NT2/D1 (cell line): ENCODE results near the gene ZNF628.
"Not testable (repeated sequence)": the region's sequence is repeated elsewhere in the genome, so short reads cannot be mapped to it uniquely, and the experiment has no call there.

Experiments used
- DNase-seq: peaks from one replicate; pipeline ENCODE4 v3.0.0-alpha.2; 2011; ENCODE audit warnings: low read depth, low spot score
- H3K27me3 ChIP-seq: 2 replicates; pipeline ENCODE4 v1.6.0; 2011; ENCODE audit warnings: mild to moderate bottlenecking; ENCODE audit not compliant: insufficient read length, insufficient read depth
- H3K36me3 ChIP-seq: 2 replicates; pipeline ENCODE4 v1.6.1; 2011; ENCODE audit warnings: mild to moderate bottlenecking, low read length, mixed read lengths; ENCODE audit not compliant: insufficient read depth, insufficient read length
- H3K4me1 ChIP-seq: 2 replicates; pipeline ENCODE4 v1.5.1; 2011; ENCODE audit not compliant: insufficient read depth, insufficient read length
- H3K4me3 ChIP-seq: 2 replicates; pipeline ENCODE4 v1.5.1; 2011; ENCODE audit warnings: low read depth; ENCODE audit not compliant: insufficient read length
- H3K9ac ChIP-seq: 2 replicates; pipeline ENCODE4 v1.6.0; 2011; ENCODE audit warnings: low read depth; ENCODE audit not compliant: insufficient read length
- H3K9me3 ChIP-seq: 2 replicates; pipeline ENCODE4 v1.5.1; 2011; ENCODE audit warnings: mild to moderate bottlenecking, low read length; ENCODE audit not compliant: insufficient read depth
- SUZ12 ChIP-seq: IDR thresholded peaks from 2 replicates; pipeline ENCODE4 v1.6.1; 2011; ENCODE audit not compliant: insufficient read length, insufficient read depth; ENCODE audit errors: extremely low read depth
- YY1 ChIP-seq: IDR thresholded peaks from 2 replicates; pipeline ENCODE4 v1.6.1; 2011; ENCODE audit not compliant: insufficient read length, insufficient read depth
- ZNF274 ChIP-seq: IDR thresholded peaks from 2 replicates; pipeline ENCODE4 v1.6.1; 2011; ENCODE audit warnings: mild to moderate bottlenecking, low read depth, low read length

The ZNF628 gene

DNA sequence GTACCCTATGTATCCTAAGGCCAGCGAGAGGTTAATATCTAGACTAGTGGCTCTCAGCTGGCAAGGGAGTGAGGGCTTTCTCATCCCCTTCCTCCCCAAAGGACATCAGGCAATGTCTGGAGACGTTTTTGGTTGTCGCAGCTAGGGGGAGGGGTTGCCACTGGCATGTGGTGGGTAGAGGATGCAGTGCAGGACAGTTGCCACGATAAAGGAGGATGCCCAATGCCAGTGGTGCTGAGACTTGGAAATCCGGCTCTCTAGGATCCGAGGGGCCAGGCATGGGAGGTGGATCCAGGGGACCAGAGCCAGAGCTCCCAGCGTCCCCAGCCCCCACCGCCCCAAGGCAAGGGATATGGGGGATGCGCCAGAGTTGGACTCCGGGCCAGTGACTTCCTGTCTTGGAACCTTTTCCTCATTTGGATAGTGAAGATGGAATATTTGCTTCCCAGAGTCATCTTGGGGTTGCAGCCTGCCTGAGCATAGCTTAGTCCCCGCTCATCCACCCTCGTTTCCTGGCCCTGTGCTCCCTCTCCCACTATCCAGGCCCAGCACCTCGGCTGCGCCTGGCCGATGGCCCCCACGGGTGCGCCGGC lies 16.7 kb downstream of the ZNF628 start:
- Histone ChIP-seq H3K9me3 (no peaks in the 10 kb centered on the region), H3K36me3 (peaks cover 5% of the 10 kb centered on the region), H3K27me3 (no peaks in the 10 kb centered on the region), H3K4me1 (peaks cover 21% of the 10 kb centered on the region), H3K9ac (no peak overlapping the region), H3K4me3 (no peak overlapping the region)
- TF ChIP-seq YY1 (no peak), ZNF274 (no peak), SUZ12 (no peak)
- no peak for DNase-seq

GRCh38 chr19:55493645-55494171 lies 17.3 kb downstream of the ZNF628 start:
- H3K9ac ChIP-seq: no peak overlapping the region
- no peak overlapping the region for H3K4me3 ChIP-seq
- DNase-seq: no peak
- peaks cover 5% of the 10 kb centered on the region for H3K36me3 ChIP-seq
- TF ChIP-seq ZNF274 (no peak), SUZ12 (no peak), YY1 (no peak)
- H3K4me1 ChIP-seq: peaks cover 19% of the 10 kb centered on the region
- peaks cover 4% of the 10 kb centered on the region for H3K27me3 ChIP-seq
- no peaks in the 10 kb centered on the region for H3K9me3 ChIP-seq

DNA sequence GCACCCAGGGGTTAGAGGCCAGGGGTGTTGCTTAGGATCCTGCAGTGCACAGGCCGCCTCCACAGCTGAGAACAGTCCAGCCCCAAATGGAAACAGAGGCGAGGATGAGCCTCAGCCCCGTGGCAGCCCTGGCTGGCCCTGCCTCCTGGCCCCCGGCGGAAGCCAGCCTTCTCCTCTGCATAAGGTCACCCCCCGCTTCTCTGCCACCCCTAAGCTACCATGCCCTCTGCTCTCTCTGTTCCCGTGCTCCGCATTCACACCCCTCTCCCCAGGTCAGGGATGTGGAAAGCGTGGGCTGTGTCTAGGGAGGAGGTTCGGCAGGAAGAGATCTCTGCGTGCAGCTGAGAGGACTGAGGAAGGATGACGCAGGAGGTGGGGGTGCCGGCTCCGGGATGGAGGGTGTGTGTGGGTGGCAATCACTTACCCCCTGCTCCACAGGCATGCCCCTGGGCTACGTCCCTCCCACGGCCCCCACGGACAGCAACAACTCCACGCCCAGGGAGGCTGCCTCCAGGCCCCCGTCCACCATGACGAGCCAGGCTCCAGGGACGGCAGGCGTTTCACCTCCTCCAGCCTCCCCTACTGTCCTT lies 17.9 kb downstream of the ZNF628 start:
- Histone ChIP-seq H3K9me3 (no peaks in the 10 kb centered on the region), H3K4me1 (peaks cover 19% of the 10 kb centered on the region), H3K27me3 (peaks cover 4% of the 10 kb centered on the region), H3K9ac (peak overlapping the region; percentile 36), H3K36me3 (peaks cover 5% of the 10 kb centered on the region), H3K4me3 (no peak overlapping the region)
- no peak for DNase-seq
- TF ChIP-seq YY1 (no peak), SUZ12 (no peak), ZNF274 (no peak)

DNA sequence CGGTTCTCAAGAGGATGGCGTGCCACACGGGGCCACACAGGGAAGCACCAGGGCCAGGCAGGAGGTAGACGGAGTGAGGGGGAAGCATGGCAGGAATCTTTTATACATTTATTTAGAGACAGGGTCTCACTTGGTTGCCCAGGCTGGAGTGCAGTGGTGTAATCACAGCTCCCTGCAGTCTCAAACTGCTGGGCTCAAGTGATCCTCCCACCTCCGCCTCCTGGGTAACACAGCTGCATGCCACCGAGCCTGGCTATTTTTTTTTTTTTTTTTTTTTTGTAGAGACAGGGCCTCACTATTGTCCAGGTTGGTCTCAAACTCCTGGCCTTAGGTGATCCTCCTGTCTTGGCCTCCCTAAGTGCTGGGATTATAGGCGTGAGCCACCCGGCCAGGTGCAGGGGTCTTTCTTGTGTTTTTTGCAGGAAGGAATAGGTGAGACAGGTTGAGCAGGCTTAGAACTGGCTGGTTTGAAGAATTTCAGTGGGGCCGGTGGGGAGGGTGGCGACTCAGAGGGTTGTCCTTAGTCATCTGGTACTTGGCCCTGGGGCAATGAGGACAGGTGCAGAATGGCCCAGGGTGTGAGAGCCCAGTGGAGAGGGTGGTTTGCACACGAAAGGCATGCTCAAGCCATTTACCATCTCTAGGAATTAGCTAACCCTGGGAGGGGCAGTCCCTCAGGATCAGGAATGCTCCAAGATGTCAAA lies 19.4 kb downstream of the ZNF628 start:
- TF ChIP-seq SUZ12: no peak
- no peak for TF ChIP-seq YY1
- no peak for TF ChIP-seq ZNF274
- Histone ChIP-seq H3K27me3 (peaks cover 4% of the 10 kb centered on the region), H3K4me1 (peaks cover 19% of the 10 kb centered on the region), H3K9me3 (no peaks in the 10 kb centered on the region), H3K9ac (no peak overlapping the region), H3K4me3 (no peak overlapping the region), H3K36me3 (peaks cover 16% of the 10 kb centered on the region)
- peak; percentile 32 for DNase-seq

GRCh38 chr19:55496820-55497219 lies 20.4 kb downstream of the ZNF628 start:
- peaks cover 17% of the 10 kb centered on the region for H3K36me3 ChIP-seq
- H3K9ac ChIP-seq, H3K4me3 ChIP-seq, H3K9me3 ChIP-seq, H3K27me3 ChIP-seq, DNase-seq: not testable (repeated sequence)
- peaks cover 19% of the 10 kb centered on the region for H3K4me1 ChIP-seq

- Histone ChIP-seq H3K4me3 (no peak overlapping the region), H3K9ac (no peak overlapping the region), H3K36me3 (peaks cover 17% of the 10 kb centered on the region), H3K4me1 (peaks cover 19% of the 10 kb centered on the region), H3K9me3 (no peaks in the 10 kb centered on the region), H3K27me3 (peaks cover 14% of the 10 kb centered on the region)
- no peak for DNase-seq
- TF ChIP-seq ZNF274: no peak
- TF ChIP-seq YY1: no peak
- no peak for TF ChIP-seq SUZ12
Measured at GRCh38 chr19:55497763-55498162, 21.3 kb downstream of the ZNF628 start.

- DNase-seq: no peak
- Histone ChIP-seq H3K9me3 (peaks cover 5% of the 10 kb centered on the region; the same call in 1 of the 2 replicates), H3K4me1 (peaks cover 17% of the 10 kb centered on the region), H3K9ac (no peak overlapping the region), H3K36me3 (peaks cover 17% of the 10 kb centered on the region), H3K27me3 (peaks cover 19% of the 10 kb centered on the region), H3K4me3 (no peak overlapping the region)
- TF ChIP-seq ZNF274: no peak
- no peak for TF ChIP-seq YY1
Measured at GRCh38 chr19:55498246-55498840, 21.9 kb downstream of the ZNF628 start.
